DMS153 treated with DMSO at 0.1 percent for 48 hours (cell line): ENCODE measurements around the gene MFNG.

Source experiments
- DNase-seq: peaks from one replicate; lab custom pipeline; 2025; ENCODE audit not compliant: unreplicated experiment; lab: John Stamatoyannopoulos, UW

Gene MFNG

GRCh38 chr22:37427135-37427710 lies 59.0 kb downstream of the MFNG start, which contains the start of gene ELFN2:
ELFN2 (minus strand) TSS chr22:37427479; CDS start chr22:37375534, 51,945 bp downstream.
- DNase-seq, result no peak

- no peak for DNase-seq
Observed at GRCh38 chr22:37426706-37427134, 59.5 kb downstream of the MFNG start.

DNA sequence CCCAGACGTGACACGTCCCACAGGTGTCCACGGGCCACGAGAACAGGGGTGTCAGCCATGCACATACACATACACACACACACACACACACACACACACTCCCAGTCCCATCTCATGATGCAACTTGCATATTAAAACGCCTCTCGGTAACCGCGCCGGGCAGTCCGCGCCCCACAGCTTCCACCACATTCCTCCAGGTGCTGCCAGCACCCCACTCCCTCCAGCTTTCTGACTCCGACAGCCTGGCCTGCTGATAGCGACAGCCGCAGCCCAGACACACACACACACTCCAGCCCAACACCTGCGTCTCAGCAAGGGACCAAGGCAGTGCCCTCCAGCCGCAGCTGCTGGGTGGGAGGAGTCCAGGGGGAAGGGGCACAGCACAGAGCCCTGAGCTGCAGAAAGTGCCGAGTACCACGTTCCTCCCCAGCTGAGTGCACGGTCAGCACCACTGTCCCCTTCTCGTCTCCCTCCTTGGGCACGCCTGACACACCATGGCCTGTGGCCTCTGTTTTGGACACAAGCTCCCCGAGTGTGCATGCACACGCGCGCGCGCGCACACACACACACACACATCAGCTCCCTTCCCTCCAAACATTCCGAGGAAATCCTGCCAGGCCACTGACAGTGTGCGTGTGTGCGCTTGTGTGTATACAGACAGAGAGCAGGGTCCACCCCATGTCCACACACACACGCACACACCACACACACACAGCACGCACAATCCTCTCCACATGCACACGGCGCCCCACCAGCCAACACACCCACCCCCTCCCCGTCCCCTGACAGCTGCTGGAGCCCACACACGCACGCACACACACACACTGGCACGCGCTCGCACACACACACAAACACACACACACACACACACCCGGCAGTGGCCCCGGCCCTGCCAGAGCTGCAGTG lies 60.1 kb downstream of the MFNG start:
- no peak for DNase-seq

DNA sequence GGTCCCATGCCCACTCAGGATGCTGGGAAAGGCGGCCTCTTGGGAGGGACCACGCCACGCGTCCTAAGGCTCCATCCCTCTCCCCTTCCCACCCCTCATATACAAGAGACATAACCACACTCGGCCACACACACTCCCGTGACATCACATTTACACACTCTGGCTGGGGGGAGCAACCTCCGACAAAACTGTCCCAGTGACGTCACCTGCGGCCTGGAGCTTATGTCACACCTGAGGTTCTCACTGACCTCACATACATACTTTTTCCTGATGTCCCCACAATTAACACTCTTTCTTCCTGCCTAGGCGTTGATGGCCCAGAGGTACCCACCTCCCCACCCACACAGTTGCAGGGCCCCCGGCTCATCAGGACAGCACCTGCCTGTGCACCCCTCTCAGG lies 60.8 kb downstream of the MFNG start:
- no peak for DNase-seq

GRCh38 chr22:37423283-37423682 lies 62.9 kb downstream of the MFNG start:
- DNase-seq, result no peak

- no peak for DNase-seq
Observed at GRCh38 chr22:37421468-37421877, 64.7 kb downstream of the MFNG start.

- DNase-seq, result no peak
Observed at GRCh38 chr22:37420686-37421467, 65.3 kb downstream of the MFNG start.

DNA sequence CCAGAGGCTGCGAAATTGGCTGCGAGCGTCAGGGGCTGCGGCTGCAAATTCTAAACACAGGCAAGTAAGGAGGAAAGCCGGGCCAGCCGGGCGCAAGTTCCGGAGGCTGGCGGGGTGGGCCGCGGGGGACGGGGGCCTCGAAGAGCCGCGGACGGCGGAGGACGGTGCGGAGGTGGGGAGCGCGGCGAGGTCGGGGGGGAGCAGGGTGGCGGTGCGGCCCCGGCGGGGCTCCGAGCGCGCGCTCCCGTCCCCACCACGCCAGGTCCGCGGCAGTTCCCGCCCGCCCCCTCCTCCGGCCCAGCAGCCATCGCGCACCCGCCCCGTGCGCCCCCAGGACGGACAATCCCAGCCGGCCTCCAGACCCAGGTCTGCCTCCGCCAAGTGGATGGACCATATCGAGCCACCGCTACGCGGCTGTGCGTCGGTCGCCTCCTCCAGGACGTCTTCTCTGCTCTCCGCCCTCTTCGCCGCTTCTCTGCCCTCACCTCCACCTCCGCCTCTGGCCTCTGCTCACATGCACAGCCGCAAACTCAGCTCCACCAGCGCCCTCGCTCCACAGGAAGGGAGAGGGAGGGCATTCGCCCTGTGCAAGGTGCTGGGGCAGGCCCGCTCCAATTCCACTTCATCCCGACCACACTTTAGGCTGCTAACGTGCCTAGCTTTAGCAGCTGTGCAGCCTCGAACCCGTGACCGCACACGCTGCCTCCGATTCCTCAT lies 66.1 kb downstream of the MFNG start:
- no peak for DNase-seq

GRCh38 chr22:37419370-37419968 lies 66.7 kb downstream of the MFNG start:
- DNase-seq, result no peak
